Heart left ventricle (tissue), 16 donors: ENCODE results near the gene RPS18. TPM values are rescaled to one million over a fixed set of nuclear protein-coding genes. Genes with fewer than 3 reads are reported as not detected.
"Not testable (repeated sequence)": the region's sequence is repeated elsewhere in the genome, so short reads cannot be mapped to it uniquely, and the experiment has no call there.

Experiments used
- ATAC-seq, 4 donors: fragments of 200-7000 bp; cut with Tn5 transposase; one replicate each; pipeline ENCODE4 v1.9.1; 2020 to 2022; ENCODE audit warnings: moderate library complexity in 4 of 4, mild to moderate bottlenecking in 3 of 4, moderate number of reproducible peaks in 1 of 4
- DNase-seq, 5 donors: peaks; one replicate each; pipeline ENCODE4 v3.0.0-alpha.2; 2020
- H3K27ac ChIP-seq, 12 donors: fragments of 200-600 bp; sonication (generic) in 4 of 12; one replicate each; pipeline versions ENCODE4 v1.5.0 to v1.8.0; 2016 to 2022; ENCODE audit warnings: mild to moderate bottlenecking in 2 of 12
- H3K27me3 ChIP-seq, 9 donors: fragments of 200-600 bp; sonication (generic) in 2 of 9; one replicate each; pipeline versions ENCODE4 v1.5.1 to v1.8.0; 2016 to 2022; ENCODE audit warnings: mild to moderate bottlenecking in 3 of 9
- H3K36me3 ChIP-seq, 9 donors: fragments of 200-600 bp; sonication (generic) in 2 of 9; one replicate each; pipeline versions ENCODE4 v1.5.0 to v1.8.0; 2018 to 2022; ENCODE audit warnings: mild to moderate bottlenecking in 2 of 9
- H3K4me1 ChIP-seq, 12 donors: fragments of 200-600 bp; sonication (generic) in 4 of 12; one replicate each; pipeline versions ENCODE4 v1.5.0 to v1.8.0; 2016 to 2022; ENCODE audit warnings: mild to moderate bottlenecking in 3 of 12
- H3K4me3 ChIP-seq, 12 donors: fragments of 200-600 bp; sonication (generic) in 4 of 12; one replicate each; pipeline versions ENCODE4 v1.5.0 to v1.8.0; 2017 to 2022; ENCODE audit warnings: mild to moderate bottlenecking in 9 of 12, moderate library complexity in 4 of 12
- H3K9me3 ChIP-seq, 12 donors: fragments of 200-600 bp; sonication (generic) in 4 of 12; one replicate each; pipeline versions ENCODE4 v1.5.0 to v1.8.0; 2016 to 2022; ENCODE audit warnings: mild to moderate bottlenecking in 1 of 12
- CTCF ChIP-seq, 12 donors: fragments of 200-600 bp; sonication (generic) in 4 of 12; IDR thresholded peaks; one replicate each; pipeline versions ENCODE4 v1.5.0 to v1.8.0; 2018 to 2022; ENCODE audit warnings: antibody characterized with exemption in 12 of 12, mild to moderate bottlenecking in 5 of 12
- POLR2A ChIP-seq, 2 donors: fragments of 450-650 bp; IDR thresholded peaks; one replicate each; pipeline ENCODE4 v1.6.1; 2017; ENCODE audit warnings: antibody characterized with exemption in 2 of 2, mild to moderate bottlenecking in 2 of 2, moderate library complexity in 2 of 2
- WGBS, 4 donors: extraction: QIAGEN DNeasy Blood & Tissue Kit in 2 of 4; methylation state at CpG; one replicate each; pipeline versions ENCODE4 v1.1.5 to v1.1.7; 2013 to 2018; 5-methylcytosine and 5-hydroxymethylcytosine counted together
- intact Hi-C, 10 donors: fragments of 100-400 bp; cut with DNase I; formaldehyde crosslinking; loops; one replicate each; pipeline versions ENCODE4 v1.11.1 to v1.14.2; 2022
- polyA plus RNA-seq, 2 donors: library from polyadenylated mRNA; stranded (reverse); fragments of 200-250 nt; gene quantifications; one replicate each; pipeline ENCODE4 v1.2.3, GENCODE V29; 2013
- total RNA-seq, 9 donors: library from RNA; depleted of rRNA in 2 of 9; stranded (reverse); fragments of >200 nt in 2 of 9; fragmentation: NEBNext Ultra II Directional in 3 of 9; extraction: Animal tissue kit (Norgen Biotek cat#: 25700) in 3 of 9; gene quantifications; one replicate each; pipeline versions ENCODE4 v1.1.0 to v1.2.4, GENCODE V29; 2016 to 2023
- donor health status: ischemic (EF 13 %, LVEDD 7.1; RV severe dilation, severe dysfunction).
- donor health status: healthy with polysubstance abuse.
- donor health status: DM: no; HTN: yes; CAD: no.
- donor health status: DM: no; HTN: no; CAD: no.
- donor health status: ischemic (EF 25% LVEDD 6.9; RV normal size, moderate dysfunction).
- donor health status: ischemic (EF 25% LVEDD 5.7; RV mildly dilated, moderate dysfunction).
- donor health status: healthy.
- donor health status: DM: yes; HTN: yes; CAD: no.
- donor health status: ischemic (EF 35%, LVEDD 5.7; RV mildly dilated, moderate dysfunction).
- donor health status: nonischemic (EF 11% LVEDD 7.7; RV severe dilation, severe dysfunction).
- donor health status: DM: yes; HTN: yes; CAD: no.
- donor health status: PGD.
- donor health status: ischemic (EF 29% LVEDD 5.4; RV normal size, mild dysfunction).
- donor health status: nonischemic (EF 23%, LVEDD 6.1; RV moderate dilation, normal function).

Gene RPS18
- total and polyA plus RNA-seq, 11 donors = 685 to 3,458 (median 1,145) TPM

DNA sequence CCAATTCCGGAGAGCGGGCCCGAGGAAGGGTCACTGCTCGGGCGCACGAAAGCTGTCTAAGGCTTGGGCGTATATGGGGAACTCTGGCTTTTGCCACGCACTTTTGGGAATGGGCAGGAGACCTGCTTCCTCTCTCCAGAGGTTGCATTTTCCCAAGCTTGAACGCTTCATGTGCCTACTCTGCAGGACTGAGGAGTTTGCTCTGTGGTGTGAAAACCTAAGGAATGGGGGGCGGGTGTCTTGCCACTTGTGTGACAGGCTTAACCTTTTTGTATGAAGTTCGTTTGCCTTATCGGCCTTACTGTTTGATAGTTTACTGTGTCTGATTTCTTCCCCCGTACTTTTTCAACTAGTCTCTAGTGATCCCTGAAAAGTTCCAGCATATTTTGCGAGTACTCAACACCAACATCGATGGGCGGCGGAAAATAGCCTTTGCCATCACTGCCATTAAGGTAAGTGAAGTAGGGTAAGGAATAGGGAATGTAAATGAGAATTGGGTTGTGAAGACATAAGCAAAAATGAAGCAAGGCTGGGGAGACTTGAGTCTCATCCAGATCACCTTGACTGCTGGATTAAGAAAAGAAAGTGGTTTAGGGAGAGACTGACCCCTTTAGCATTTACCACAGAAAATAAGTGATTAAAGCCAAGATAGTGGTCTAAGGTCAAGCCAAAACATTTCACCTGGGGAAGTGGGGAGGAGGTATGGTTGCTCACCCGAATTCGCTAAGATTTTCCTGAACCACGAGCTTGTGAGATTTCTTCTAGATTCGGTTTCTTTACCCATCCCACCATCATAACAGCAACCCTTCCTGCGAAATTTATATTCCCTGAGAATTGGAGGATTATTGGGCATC, 627 bp downstream of the RPS18 start:
- Histone ChIP-seq H3K4me1 (peaks cover 15 to 68% (median 54%) of the 10 kb centered on the region in 12 donors), H3K9me3 (no peaks in the 10 kb centered on the region), H3K36me3 (peaks cover 0 to 65% (median 57%) of the 10 kb centered on the region in 9 donors), H3K27me3 (no peaks in the 10 kb centered on the region), H3K27ac (peak overlapping the region in 11 of 12 donors; percentile 86 to 98 (median 93)), H3K4me3 (peak overlapping the region; percentile 68 to 92 (median 76))
- TF ChIP-seq CTCF (IDR thresholded peaks at IDR 0.05) (no peak), POLR2A (IDR thresholded peaks at IDR 0.05) (no peak)
- intact Hi-C loops = loop anchor here in 1 of 10 donors (2.0 kb wide), 1 partner anchor 16 kb away; the partner anchor contains the start of genes PFDN6 and WDR46
- no peak for DNase-seq
- peak; percentile 8 to 22 (median 12) for ATAC-seq
- WGBS, 4 donors = 11 to 20% (median 12%) methylated on average over 14 to 22 of the region's 22 CpGs

DNA sequence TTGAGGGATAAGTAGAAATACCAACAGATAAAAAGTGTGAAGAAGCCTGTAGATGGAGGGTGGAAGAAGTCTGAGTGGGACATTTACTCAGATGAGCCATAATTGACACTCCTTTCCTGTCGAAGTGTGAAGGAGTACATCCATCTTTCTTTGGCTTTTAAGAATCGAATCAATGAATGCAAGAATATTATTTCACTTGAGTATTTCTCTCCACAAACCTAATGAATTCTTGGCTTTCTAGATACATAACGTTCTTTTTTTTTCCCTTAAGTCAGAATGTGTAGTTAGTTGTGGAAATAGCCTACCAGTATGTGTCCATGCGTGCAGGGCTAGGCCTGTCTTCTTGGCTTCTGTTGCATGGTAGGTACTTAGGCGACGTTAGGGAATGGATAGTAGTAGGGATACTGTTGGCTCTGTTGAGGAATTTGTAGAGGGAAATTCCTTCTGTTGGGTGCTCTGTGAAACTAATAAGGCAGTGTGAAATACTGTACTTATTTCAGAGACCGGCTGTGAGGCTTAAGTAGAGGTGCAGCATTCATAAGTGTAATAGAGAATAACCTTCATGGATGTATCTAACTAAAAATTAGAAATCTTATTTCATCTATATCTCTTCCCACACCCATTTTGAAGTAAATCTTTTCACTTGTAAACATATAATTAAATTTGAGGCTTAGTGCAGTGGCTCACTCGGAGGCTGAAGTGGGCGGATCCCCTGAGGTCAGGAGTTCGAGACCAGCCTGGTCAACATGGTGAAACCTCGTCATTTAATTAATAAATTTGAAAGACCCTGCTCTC, 1.5 kb downstream of the RPS18 start:
- TF ChIP-seq CTCF (IDR thresholded peaks at IDR 0.05) (no peak), POLR2A (IDR thresholded peaks at IDR 0.05) (no peak)
- ATAC-seq = no peak
- intact Hi-C loops = loop anchor here in 1 of 10 donors (2.0 kb wide), 1 partner anchor 15 kb away; the partner anchor contains the start of genes PFDN6 and WDR46
- peak overlapping the region in 4 of 12 donors; percentile 87 to 97 (median 92) for H3K27ac ChIP-seq
- 62 to 69% (median 66%) methylated on average over 11 of the region's 11 CpGs for WGBS, 4 donors
- no peaks in the 10 kb centered on the region for H3K27me3 ChIP-seq
- no peak for DNase-seq
- no peaks in the 10 kb centered on the region for H3K9me3 ChIP-seq
- H3K36me3 ChIP-seq = peaks cover 0 to 58% (median 49%) of the 10 kb centered on the region in 9 donors
- peak overlapping the region in 10 of 12 donors; percentile 68 to 92 (median 76) for H3K4me3 ChIP-seq
- H3K4me1 ChIP-seq = peaks cover 15 to 76% (median 60%) of the 10 kb centered on the region in 12 donors

- no peak for TF ChIP-seq POLR2A (IDR thresholded peaks at IDR 0.05)
- TF ChIP-seq CTCF (IDR thresholded peaks at IDR 0.05) = no peak
- intact Hi-C loops = loop anchor here in 1 of 10 donors (2.0 kb wide), 1 partner anchor 15 kb away; the partner anchor contains the start of genes PFDN6 and WDR46
- Histone ChIP-seq H3K27me3 (no peaks in the 10 kb centered on the region), H3K4me1 (peaks cover 15 to 83% (median 60%) of the 10 kb centered on the region in 12 donors), H3K27ac (peak overlapping the region in 1 of 12 donors; percentile 42), H3K36me3 (peaks cover 0 to 58% (median 47%) of the 10 kb centered on the region in 9 donors), H3K9me3 (no peaks in the 10 kb centered on the region), H3K4me3 (peak overlapping the region in 1 of 12 donors; percentile 77)
- DNase-seq (no peak), ATAC-seq (no peak)
- WGBS, 4 donors = 63 to 73% (median 68%) methylated on average over 14 of the region's 14 CpGs
These were observed 2.3 kb downstream of the RPS18 start for GRCh38 chr6:33273924-33274902.

- peak overlapping the region in 9 of 12 donors; percentile 86 to 98 (median 93) for H3K27ac ChIP-seq
- peaks cover 11 to 75% (median 51%) of the 10 kb centered on the region in 12 donors for H3K4me1 ChIP-seq
- ATAC-seq, H3K9me3 ChIP-seq, H3K27me3 ChIP-seq, DNase-seq: not testable (repeated sequence)
- intact Hi-C loops = loop anchor here in 1 of 10 donors (5.0 kb wide), 1 partner anchor 36 kb away; the partner anchor contains the start of gene TAPBP
- H3K36me3 ChIP-seq = peaks cover 0 to 71% (median 51%) of the 10 kb centered on the region in 9 donors
- H3K4me3 ChIP-seq = peak overlapping the region in 11 of 12 donors; percentile 47 to 87 (median 74)
- WGBS, 4 donors = 81 to 85% (median 83%) methylated on average over 16 of the region's 16 CpGs
These were observed 4.1 kb downstream of the RPS18 start for GRCh38 chr6:33275795-33276580.
